SU-DHL-6 (cell line): Measurements from ENCODE around the gene VAMP4.

ENCODE experiments used
- EZH2phosphoT487 ChIP-seq: fragments of 200-600 bp; sonication (generic), shearing (Covaris generic); conservative IDR thresholded peaks from 2 replicates; pipeline ENCODE4 v1.6.1; 2018; ENCODE audit warnings: mild to moderate bottlenecking, antibody characterized with exemption, low read length, moderate library complexity, mixed read lengths
- TF ChIP-seq, protein P1 (sequence below): fragments of 200-600 bp; sonication (generic); IDR thresholded peaks from one replicate; pipeline ENCODE4 v1.5.1; 2017; ENCODE audit warnings: antibody characterized with exemption, mild to moderate bottlenecking, low read length, moderate library complexity; ENCODE audit not compliant: insufficient read depth, poor library complexity, severe bottlenecking

DNA sequence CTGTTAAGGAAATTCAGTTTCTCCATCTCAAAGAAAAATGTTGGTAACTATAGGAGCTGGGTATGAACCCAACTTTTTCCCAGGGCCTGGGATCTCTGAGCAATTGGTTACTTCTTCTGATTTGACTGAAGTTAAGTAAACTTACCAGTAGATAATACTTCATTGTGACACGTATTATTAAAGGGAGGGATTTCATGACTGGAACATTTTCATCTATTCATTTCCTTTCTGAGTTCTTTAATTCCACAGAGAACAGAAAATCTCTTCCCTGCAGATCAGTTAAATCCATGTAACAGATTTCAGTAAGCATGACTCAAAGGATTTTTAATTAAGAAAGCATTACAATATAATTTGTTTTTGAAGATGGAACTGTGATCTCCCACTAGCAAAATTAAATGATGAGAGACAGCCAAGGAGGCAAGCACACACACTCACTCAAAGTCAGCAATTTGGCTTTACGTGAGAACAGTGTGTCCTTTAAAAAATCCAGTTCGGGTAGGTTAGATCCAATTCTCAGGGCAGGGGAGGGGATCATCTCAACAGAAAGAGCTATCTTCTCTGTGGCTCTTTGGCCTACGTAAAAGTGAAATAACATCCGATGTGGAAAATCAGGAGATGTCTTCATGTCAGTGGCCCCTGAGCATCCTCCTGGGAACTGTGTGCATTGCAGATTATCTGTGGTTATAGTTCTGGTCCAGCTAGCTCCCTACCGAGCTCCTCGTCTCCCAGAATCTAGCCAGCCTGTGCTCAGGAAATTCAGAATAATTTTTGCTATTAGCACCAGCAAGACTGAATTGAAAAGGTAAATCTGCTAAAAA lies 78.6 kb downstream of the VAMP4 start:
- TF ChIP-seq, protein P1, sequence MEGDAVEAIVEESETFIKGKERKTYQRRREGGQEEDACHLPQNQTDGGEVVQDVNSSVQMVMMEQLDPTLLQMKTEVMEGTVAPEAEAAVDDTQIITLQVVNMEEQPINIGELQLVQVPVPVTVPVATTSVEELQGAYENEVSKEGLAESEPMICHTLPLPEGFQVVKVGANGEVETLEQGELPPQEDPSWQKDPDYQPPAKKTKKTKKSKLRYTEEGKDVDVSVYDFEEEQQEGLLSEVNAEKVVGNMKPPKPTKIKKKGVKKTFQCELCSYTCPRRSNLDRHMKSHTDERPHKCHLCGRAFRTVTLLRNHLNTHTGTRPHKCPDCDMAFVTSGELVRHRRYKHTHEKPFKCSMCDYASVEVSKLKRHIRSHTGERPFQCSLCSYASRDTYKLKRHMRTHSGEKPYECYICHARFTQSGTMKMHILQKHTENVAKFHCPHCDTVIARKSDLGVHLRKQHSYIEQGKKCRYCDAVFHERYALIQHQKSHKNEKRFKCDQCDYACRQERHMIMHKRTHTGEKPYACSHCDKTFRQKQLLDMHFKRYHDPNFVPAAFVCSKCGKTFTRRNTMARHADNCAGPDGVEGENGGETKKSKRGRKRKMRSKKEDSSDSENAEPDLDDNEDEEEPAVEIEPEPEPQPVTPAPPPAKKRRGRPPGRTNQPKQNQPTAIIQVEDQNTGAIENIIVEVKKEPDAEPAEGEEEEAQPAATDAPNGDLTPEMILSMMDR: no peak
- no peak for TF ChIP-seq EZH2phosphoT487
